Liver (tissue), 9 donors: ENCODE results near the gene ABCA1. TPM values are rescaled to one million over a fixed set of nuclear protein-coding genes. Genes with fewer than 3 reads are reported as not detected.

ENCODE experiments used
- DNase-seq: peaks from one replicate; pipeline ENCODE4 v3.0.0-alpha.2; 2017; ENCODE audit warnings: low spot score
- H3K27ac ChIP-seq, 2 donors: one replicate each; pipeline ENCODE4 v1.7.0; 2013; ENCODE audit warnings: inconsistent platforms in 2 of 2, low read length in 2 of 2, control low read depth in 1 of 2, low read depth in 1 of 2, mild to moderate bottlenecking in 1 of 2
- H3K27me3 ChIP-seq, 4 donors: one replicate each; pipeline versions ENCODE4 v1.6.1 to v1.7.0; 2013; ENCODE audit warnings: low read length in 3 of 4, inconsistent platforms in 1 of 4, mild to moderate bottlenecking in 1 of 4, moderate library complexity in 1 of 4; ENCODE audit not compliant: control insufficient read depth in 4 of 4, insufficient read depth in 4 of 4
- H3K36me3 ChIP-seq, 4 donors: one replicate each; pipeline versions ENCODE4 v1.6.1 to v1.7.0; 2013; ENCODE audit warnings: low read length in 3 of 4, mild to moderate bottlenecking in 3 of 4, low read depth in 1 of 4, moderate library complexity in 1 of 4; ENCODE audit not compliant: control insufficient read depth in 4 of 4, insufficient read depth in 3 of 4
- H3K4me1 ChIP-seq, 4 donors: one replicate each; pipeline versions ENCODE4 v1.6.1 to v1.7.0; 2013; ENCODE audit warnings: low read length in 3 of 4, mild to moderate bottlenecking in 3 of 4, moderate library complexity in 1 of 4; ENCODE audit not compliant: control insufficient read depth in 4 of 4, insufficient read depth in 4 of 4
- H3K4me3 ChIP-seq, 3 donors: one replicate each; pipeline versions ENCODE4 v1.6.1 to v1.7.0; 2013; ENCODE audit warnings: low read length in 3 of 3, control low read depth in 1 of 3, low read depth in 1 of 3, mild to moderate bottlenecking in 1 of 3
- H3K9ac ChIP-seq, 2 donors: one replicate each; pipeline ENCODE4 v1.7.0; 2013; ENCODE audit warnings: low read length in 2 of 2, mild to moderate bottlenecking in 2 of 2, moderate library complexity in 2 of 2, control low read depth in 1 of 2, low read depth in 1 of 2
- H3K9me3 ChIP-seq, 4 donors: one replicate each; pipeline versions ENCODE4 v1.6.1 to v1.7.0; 2013; ENCODE audit warnings: low read length in 3 of 4; ENCODE audit not compliant: control insufficient read depth in 4 of 4
- CTCF ChIP-seq: fragments of 150-350 bp; IDR thresholded peaks from 2 replicates; pipeline ENCODE4 v1.5.1; 2017; ENCODE audit warnings: improper control_type of control experiment, low read depth, low read length; ENCODE audit not compliant: missing input control
- EGR1 ChIP-seq, 2 donors: IDR thresholded peaks; 2 replicates each; pipeline ENCODE4 v1.6.1; 2016 to 2018; ENCODE audit warnings: antibody characterized with exemption in 2 of 2, low read depth in 2 of 2
- GABPA ChIP-seq, 2 donors: IDR thresholded peaks in 1 of 2; conservative IDR thresholded peaks in 1 of 2; 2 replicates each; pipeline ENCODE4 v1.6.1; 2016; ENCODE audit warnings: antibody characterized with exemption in 2 of 2, mild to moderate bottlenecking in 1 of 2, moderate library complexity in 1 of 2
- HNF4G ChIP-seq: IDR thresholded peaks from 2 replicates; pipeline ENCODE4 v1.6.1; 2016; ENCODE audit warnings: antibody characterized with exemption
- NR2F2 ChIP-seq: IDR thresholded peaks from 2 replicates; pipeline ENCODE4 v1.6.1; 2016; ENCODE audit warnings: antibody characterized with exemption
- RAD21 ChIP-seq, 2 donors: IDR thresholded peaks; 2 replicates each; pipeline ENCODE4 v1.6.1; 2016; ENCODE audit warnings: antibody characterized with exemption in 2 of 2, mild to moderate bottlenecking in 2 of 2
- RXRA ChIP-seq, 2 donors: IDR thresholded peaks; 2 replicates each; pipeline ENCODE4 v1.6.1; 2017 to 2018; ENCODE audit warnings: antibody characterized with exemption in 2 of 2, mild to moderate bottlenecking in 1 of 2
- SP1 ChIP-seq: IDR thresholded peaks from 2 replicates; pipeline ENCODE4 v1.6.1; 2018; ENCODE audit warnings: antibody characterized with exemption, mild to moderate bottlenecking
- WGBS: extraction: QIAGEN DNeasy Blood & Tissue Kit; methylation state at CpG from one replicate; pipeline ENCODE4 v1.1.7; 2013; 5-methylcytosine and 5-hydroxymethylcytosine counted together
- polyA plus RNA-seq, 2 donors: library from polyadenylated mRNA; stranded (reverse) in 1 of 2; unstranded in 1 of 2; fragments of 200-250 nt in 1 of 2; fragments of >200 nt in 1 of 2; fragmentation: Nextera tagmentation in 1 of 2; extraction: Ambion mirVana in 1 of 2; gene quantifications; one replicate each; pipeline versions ENCODE4 v1.2.1 to v1.2.3, GENCODE V29; 2013 to 2015
- total RNA-seq, 2 donors: library from RNA; depleted of rRNA; stranded (reverse); fragments of >200 nt; gene quantifications; one replicate each; pipeline ENCODE4 v1.2.3, GENCODE V29; 2014
- TF ChIP-seq, protein P1 (sequence below): IDR thresholded peaks from 2 replicates; pipeline ENCODE4 v1.6.1; 2016; ENCODE audit warnings: antibody characterized with exemption
- donor health status: healthy.
- donor health status: healthy.
- donor health status: healthy.
- donor health status: healthy.
- donor health status: healthy.

The ABCA1 gene
- total and polyA plus RNA-seq, 4 donors = 15.4 to 223 (median 62.9) TPM

DNA sequence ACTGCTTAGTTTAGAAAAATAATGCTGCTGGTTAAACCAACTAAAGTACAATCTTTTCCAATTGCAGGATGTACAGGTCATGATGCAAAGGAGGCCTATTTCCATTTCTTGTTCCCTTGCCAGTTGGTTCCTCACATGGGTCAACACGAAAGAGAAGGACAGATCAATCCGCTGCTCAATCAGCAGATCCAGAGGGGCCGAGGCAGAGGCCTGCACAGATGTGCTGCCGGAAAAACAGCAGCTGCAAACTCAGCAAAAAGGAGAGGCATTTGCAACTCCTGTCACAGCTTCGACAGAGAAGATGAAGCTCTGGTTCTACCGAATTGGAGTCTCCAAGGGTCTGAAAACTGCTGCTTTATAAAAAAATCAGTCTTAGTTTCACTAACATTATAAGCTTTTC lies 94.3 kb downstream of the ABCA1 start:
- Histone ChIP-seq H3K4me3 (no peak overlapping the region), H3K27me3 (no peaks in the 10 kb centered on the region), H3K9ac (no peak overlapping the region), H3K36me3 (peaks cover 7 to 89% (median 86%) of the 10 kb centered on the region in 4 donors), H3K27ac (no peak overlapping the region), H3K9me3 (no peaks in the 10 kb centered on the region), H3K4me1 (no peaks in the 10 kb centered on the region)
- no peak for TF ChIP-seq GABPA (IDR thresholded peaks at IDR 0.05 in 1 of 2, conservative IDR thresholded peaks at IDR 0.05 in 1 of 2)
- peak in 1 of 2 donors; percentile 35 for TF ChIP-seq RAD21 (IDR thresholded peaks at IDR 0.05)
- WGBS = 57% methylated on average over 6 of the region's 6 CpGs
- DNase-seq = no peak

- Histone ChIP-seq H3K9ac (no peak overlapping the region), H3K27me3 (no peaks in the 10 kb centered on the region), H3K4me3 (no peak overlapping the region), H3K9me3 (no peaks in the 10 kb centered on the region), H3K36me3 (peaks cover 11 to 95% (median 92%) of the 10 kb centered on the region in 4 donors), H3K4me1 (peaks cover 0 to 8% (median 0%) of the 10 kb centered on the region in 4 donors), H3K27ac (no peak overlapping the region)
- no peak for DNase-seq
- 81% methylated on average over 3 of the region's 3 CpGs for WGBS
- no peak for TF ChIP-seq NR2F2
- TF ChIP-seq GABPA (IDR thresholded peaks at IDR 0.05 in 1 of 2, conservative IDR thresholded peaks at IDR 0.05 in 1 of 2) = no peak
- no peak for TF ChIP-seq CTCF
- TF ChIP-seq, protein P1, sequence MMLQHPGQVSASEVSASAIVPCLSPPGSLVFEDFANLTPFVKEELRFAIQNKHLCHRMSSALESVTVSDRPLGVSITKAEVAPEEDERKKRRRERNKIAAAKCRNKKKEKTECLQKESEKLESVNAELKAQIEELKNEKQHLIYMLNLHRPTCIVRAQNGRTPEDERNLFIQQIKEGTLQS = no peak
- TF ChIP-seq EGR1 (IDR thresholded peaks at IDR 0.05; ENCODE audit: low read depth in 2 of 2) = no peak
Observed at GRCh38 chr9:104831681-104832080, 96.3 kb downstream of the ABCA1 start.

DNA sequence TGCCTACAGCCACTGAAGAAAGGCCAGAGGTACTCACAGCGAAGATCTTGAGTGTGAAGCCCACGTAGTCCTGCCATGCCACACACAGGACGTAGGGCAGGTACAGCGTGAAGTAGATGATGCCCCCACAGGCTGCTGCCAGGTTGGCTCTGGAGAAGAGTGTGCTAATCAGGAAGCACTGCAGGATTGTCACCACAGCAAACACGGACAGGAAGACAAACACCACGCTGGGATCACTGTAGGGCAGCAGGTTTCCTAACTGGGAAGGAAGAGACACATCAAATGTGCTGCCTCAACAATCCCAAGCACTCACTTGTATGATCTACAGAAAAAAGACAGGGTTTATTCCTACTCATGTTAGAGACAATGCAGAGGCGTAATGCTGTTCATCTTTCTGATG lies 101.0 kb downstream of the ABCA1 start:
- Histone ChIP-seq H3K9me3 (no peaks in the 10 kb centered on the region), H3K27ac (no peak overlapping the region), H3K36me3 (peaks cover 29 to 96% (median 95%) of the 10 kb centered on the region in 4 donors), H3K9ac (no peak overlapping the region), H3K27me3 (no peaks in the 10 kb centered on the region), H3K4me1 (peaks cover 0 to 14% (median 0%) of the 10 kb centered on the region in 4 donors), H3K4me3 (no peak overlapping the region)
- TF ChIP-seq HNF4G (no peak), RAD21 (IDR thresholded peaks at IDR 0.05) (peak in 1 of 2 donors; percentile 17), RXRA (IDR thresholded peaks at IDR 0.05) (peak; percentile 46 to 65)
- no peak for DNase-seq
- 65% methylated on average over 7 of the region's 7 CpGs for WGBS

- no peak for TF ChIP-seq SP1
- no peak for TF ChIP-seq NR2F2
- H3K4me3 ChIP-seq = no peak overlapping the region
- no peak overlapping the region for H3K27ac ChIP-seq
- H3K36me3 ChIP-seq = peaks cover 33 to 96% (median 94%) of the 10 kb centered on the region in 4 donors
- H3K27me3 ChIP-seq = no peaks in the 10 kb centered on the region
- DNase-seq = no peak
- no peaks in the 10 kb centered on the region for H3K9me3 ChIP-seq
- 93% methylated on average over 3 of the region's 3 CpGs for WGBS
- no peak overlapping the region for H3K9ac ChIP-seq
- H3K4me1 ChIP-seq = peaks cover 0 to 14% (median 0%) of the 10 kb centered on the region in 4 donors
Observed at GRCh38 chr9:104826079-104826775, 101.7 kb downstream of the ABCA1 start.
